HCT116 (cell line): ENCODE data around the gene METTL1. TPM values are rescaled to one million over a fixed set of nuclear protein-coding genes. Genes with fewer than 3 reads are reported as not detected.

Source experiments
- ATAC-seq: fragments of 200-7000 bp; cut with Tn5 transposase; 2 replicates; pipeline ENCODE4 v1.9.1; 2020; ENCODE audit warnings: mild to moderate bottlenecking, moderate library complexity
- BruUV-seq: library from RNA; stranded (reverse); fragments of 400-500 nt; replicated peaks from 2 replicates; lab custom pipeline; 2021; lab: Mats Ljungman, UMichigan
- CTCF ChIA-PET: fragments of 300-600 bp; sonication (Branson Sonifier 250); formaldehyde crosslinking; loops from one replicate; lab custom pipeline; 2021; ENCODE audit warnings: antibody characterized with exemption; lab: Charles Lee
- POLR2A ChIA-PET: fragments of 300-600, 350-600 bp; sonication (Branson Sonifier 250); formaldehyde crosslinking; loops from one replicate; lab custom pipeline; 2021; ENCODE audit warnings: antibody characterized with exemption; lab: Charles Lee
- RAD21 ChIA-PET, 2 experiments: fragments of 300-600 bp; sonication (Branson Sonifier 250); formaldehyde crosslinking; loops; one replicate each; lab custom pipeline; 2023; ENCODE audit warnings: low total read pairs in 2 of 2; ENCODE audit not compliant: uncharacterized antibody in 2 of 2, unreplicated experiment in 2 of 2, low non-redundant PET in 1 of 2; lab: Charles Lee
- DNase-seq: peaks from one replicate; pipeline ENCODE4 v3.0.0-alpha.2; 2010; ENCODE audit warnings: low read depth, low spot score
- H2AFZ ChIP-seq: fragments of 200-600 bp; shearing (Covaris generic), sonication (generic); 2 replicates; pipeline ENCODE4 v1.6.1; 2017; ENCODE audit warnings: low read depth, mixed run types, mixed read lengths, antibody characterized with exemption, low read length; ENCODE audit not compliant: poor library complexity, severe bottlenecking
- H3K27ac ChIP-seq: 2 replicates; pipeline ENCODE4 v1.5.1; 2012; ENCODE audit warnings: low read depth, low read length
- H3K27me3 ChIP-seq: fragments of 200-600 bp; sonication (generic); 2 replicates; pipeline ENCODE4 v1.6.1; 2016; ENCODE audit warnings: mixed run types, low read length, mixed read lengths; ENCODE audit not compliant: insufficient read depth
- H3K36me3 ChIP-seq, 2 experiments: fragments of 200-500 bp in 1 of 2; fragments of 200-600 bp in 1 of 2; sonication (Bioruptor generic) in 1 of 2; sonication (generic) in 1 of 2; 2 replicates each; pipeline versions ENCODE4 v1.5.1 to v1.6.1; 2014 to 2016; ENCODE audit warnings: low read length in 2 of 2, inconsistent platforms in 1 of 2, mixed read lengths in 1 of 2, mixed run types in 1 of 2; ENCODE audit not compliant: insufficient read depth in 2 of 2, control insufficient read depth in 1 of 2
- H3K4me1 ChIP-seq, 2 experiments: fragments of 200-600 bp in 1 of 2; sonication (generic) in 1 of 2; 2 replicates each; pipeline versions ENCODE4 v1.5.1 to v1.6.1; 2012 to 2017; ENCODE audit warnings: low read length in 2 of 2, inconsistent platforms in 1 of 2, mild to moderate bottlenecking in 1 of 2, mixed read lengths in 1 of 2, mixed run types in 1 of 2, moderate library complexity in 1 of 2; ENCODE audit not compliant: insufficient read depth in 2 of 2, control insufficient read depth in 1 of 2
- H3K4me2 ChIP-seq: fragments of 200-600 bp; sonication (generic); 2 replicates; pipeline ENCODE4 v1.6.1; 2017; ENCODE audit warnings: mixed run types, low read length, mixed read lengths
- H3K4me3 ChIP-seq, 2 experiments: fragments of 200-600 bp in 1 of 2; sonication (generic) in 1 of 2; replicated peaks in 1 of 2; 2 replicates each; pipeline ENCODE4 v1.5.1; 2011 to 2016; ENCODE audit warnings: low read length in 2 of 2, control low read depth in 1 of 2, low read depth in 1 of 2, mild to moderate bottlenecking in 1 of 2, mixed read lengths in 1 of 2, mixed run types in 1 of 2
- H3K79me2 ChIP-seq: fragments of 200-600 bp; sonication (generic); 2 replicates; pipeline ENCODE4 v1.6.1; 2017; ENCODE audit warnings: mild to moderate bottlenecking, mixed run types, low read length, moderate library complexity, mixed read lengths; ENCODE audit not compliant: insufficient read depth
- H3K9ac ChIP-seq: fragments of 200-600 bp; sonication (generic); 2 replicates; pipeline ENCODE4 v1.6.1; 2016; ENCODE audit warnings: low read length, mixed read lengths
- H3K9me2 ChIP-seq: fragments of 200-600 bp; sonication (generic), shearing (Covaris generic); 2 replicates; pipeline ENCODE4 v1.6.1; 2017; ENCODE audit warnings: mixed run types, mild to moderate bottlenecking, moderate library complexity; ENCODE audit not compliant: insufficient read depth
- H3K9me3 ChIP-seq, 2 experiments: fragments of 200-500 bp in 1 of 2; fragments of 200-600 bp in 1 of 2; sonication (Bioruptor generic) in 1 of 2; sonication (generic) in 1 of 2; 2 replicates each; pipeline ENCODE4 v1.6.1; 2014 to 2017; ENCODE audit warnings: low read length in 2 of 2, mixed read lengths in 2 of 2, inconsistent platforms in 1 of 2, low read depth in 1 of 2, mild to moderate bottlenecking in 1 of 2, mixed run types in 1 of 2, moderate library complexity in 1 of 2; ENCODE audit not compliant: control insufficient read depth in 1 of 2, insufficient read depth in 1 of 2
- H4K20me1 ChIP-seq: fragments of 200-600 bp; sonication (generic), shearing (Covaris generic); 2 replicates; pipeline ENCODE4 v1.6.1; 2017; ENCODE audit warnings: mixed run types, mild to moderate bottlenecking, moderate library complexity; ENCODE audit not compliant: insufficient read depth
- CEBPB ChIP-seq: IDR thresholded peaks from 2 replicates; pipeline ENCODE4 v1.6.1; 2012; ENCODE audit warnings: low read depth
- EGR1 ChIP-seq: IDR thresholded peaks from 2 replicates; pipeline ENCODE4 v1.6.1; 2012; ENCODE audit warnings: low read depth
- EZH2phosphoT487 ChIP-seq: fragments of 200-600 bp; IDR thresholded peaks from 2 replicates; pipeline ENCODE4 v1.6.1; 2018; ENCODE audit warnings: antibody characterized with exemption, borderline replicate concordance
- POLR2AphosphoS5 ChIP-seq: IDR thresholded peaks from 2 replicates; pipeline ENCODE4 v1.6.1; 2011; ENCODE audit warnings: mild to moderate bottlenecking, low read depth, low read length, moderate library complexity
- TCF7L2 ChIP-seq: IDR thresholded peaks from 2 replicates; pipeline ENCODE4 v1.7.0; 2011; ENCODE audit warnings: borderline replicate concordance, inconsistent platforms; ENCODE audit not compliant: insufficient read depth, insufficient read length; ENCODE audit errors: extremely low read depth
- ZFX ChIP-seq: fragments of 450-650 bp; IDR thresholded peaks from 2 replicates; pipeline ENCODE4 v1.6.1; 2017
- ZNF274 ChIP-seq: fragments of 200-500 bp; sonication (Bioruptor generic); IDR thresholded peaks from 2 replicates; pipeline ENCODE4 v1.6.1; 2014; ENCODE audit warnings: mild to moderate bottlenecking, low read depth, low read length, inconsistent platforms
- intact Hi-C: fragments of 100-400 bp; cut with micrococcal nuclease; formaldehyde crosslinking; loops from 2 replicates; pipeline ENCODE4 v1.10.0; 2022
- total RNA-seq: library from RNA; stranded (reverse); gene quantifications from one replicate; pipeline ENCODE4 v1.2.1, GENCODE V29; 2021; ENCODE audit not compliant: unreplicated experiment
- TF ChIP-seq, protein P1 (sequence below), 3 experiments: fragments of 200-600 bp in 1 of 3; sonication (generic) in 1 of 3; IDR thresholded peaks in 2 of 3; conservative IDR thresholded peaks in 1 of 3; 2 replicates each; pipeline ENCODE4 v1.5.1; 2012 to 2017; ENCODE audit warnings: low read depth in 2 of 3, low read length in 2 of 3, antibody characterized with exemption in 1 of 3, borderline replicate concordance in 1 of 3, control low read depth in 1 of 3, mild to moderate bottlenecking in 1 of 3, mixed read lengths in 1 of 3, mixed run types in 1 of 3, moderate library complexity in 1 of 3; ENCODE audit not compliant: insufficient read depth in 1 of 3

METTL1 gene
- total RNA-seq, 1 experiment from 2014 or later = 56.6 TPM

DNA sequence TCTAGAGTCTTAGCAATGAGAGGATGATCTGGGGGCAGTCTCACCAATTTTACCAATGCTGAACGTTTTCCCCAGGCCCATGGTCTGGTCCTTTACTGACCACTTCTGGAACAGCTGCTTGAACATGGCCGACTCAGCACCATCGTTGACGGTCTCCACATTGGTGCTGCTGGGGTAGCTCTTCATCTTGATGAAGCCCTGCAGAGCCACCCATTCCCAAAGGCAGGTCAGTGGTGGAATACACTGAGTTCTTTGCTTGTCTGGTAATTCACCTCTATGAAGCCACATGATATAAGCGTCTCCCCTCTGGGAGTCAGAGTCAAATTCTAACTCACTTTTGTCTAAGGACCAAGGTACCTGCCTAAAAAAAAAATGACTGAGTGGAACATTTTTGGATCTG lies 36.4 kb upstream of the METTL1 start:
- RAD21 ChIA-PET = no interaction called here
- no peak for TF ChIP-seq ZFX
- no peak for TF ChIP-seq POLR2AphosphoS5
- TF ChIP-seq CEBPB = no peak
- no peak for TF ChIP-seq TCF7L2
- TF ChIP-seq, all 23 proteins: peak for 0
- ATAC-seq (no peak), DNase-seq (no peak)
- Histone ChIP-seq H3K4me2 (no peak overlapping the region), H3K4me3 (no peak overlapping the region), H2AFZ (no peak overlapping the region), H3K36me3 (no peaks in the 10 kb centered on the region), H3K4me1 (peaks cover 0 to 16% of the 10 kb centered on the region in 2 experiments; a peak in 2 of 4 replicates), H4K20me1 (no peaks in the 10 kb centered on the region), H3K79me2 (no peaks in the 10 kb centered on the region), H3K9ac (no peak overlapping the region), H3K9me3 (no peaks in the 10 kb centered on the region), H3K27ac (no peak overlapping the region), H3K27me3 (no peaks in the 10 kb centered on the region), H3K9me2 (no peaks in the 10 kb centered on the region)
- no TSS peak for BruUV-seq
- ChIA-PET CTCF (no interaction called here), POLR2A (no interaction called here)
- intact Hi-C loops = no loop called here

DNA sequence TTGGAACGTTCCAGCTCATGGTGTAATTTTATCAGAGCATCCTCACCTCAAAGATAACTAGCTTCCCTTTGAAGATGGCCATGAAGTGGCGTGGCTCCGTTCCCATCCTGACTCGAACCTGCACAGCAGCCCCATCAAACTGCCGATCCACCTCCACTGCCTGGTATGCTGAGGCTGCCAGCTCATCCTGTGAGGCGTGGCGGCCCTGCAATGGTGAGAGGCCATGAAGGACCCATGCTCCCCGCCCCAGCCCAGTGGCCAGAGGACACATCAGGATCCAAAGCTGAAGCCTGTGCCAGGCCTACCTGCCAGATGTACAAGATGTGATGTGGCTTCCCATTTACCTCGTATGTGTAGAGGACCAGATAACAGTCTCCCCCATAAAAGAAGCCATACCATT lies 35.4 kb upstream of the METTL1 start:
- Histone ChIP-seq H3K9me2 (no peaks in the 10 kb centered on the region), H3K4me1 (peaks cover 0 to 16% of the 10 kb centered on the region in 2 experiments; a peak in 2 of 4 replicates), H2AFZ (no peak overlapping the region)
- no peak for DNase-seq
- ATAC-seq = no peak
- POLR2A ChIA-PET = no interaction called here
- TF ChIP-seq EGR1 (no peak), ZNF274 (no peak), EZH2phosphoT487 (no peak)
- TF ChIP-seq, protein P1, sequence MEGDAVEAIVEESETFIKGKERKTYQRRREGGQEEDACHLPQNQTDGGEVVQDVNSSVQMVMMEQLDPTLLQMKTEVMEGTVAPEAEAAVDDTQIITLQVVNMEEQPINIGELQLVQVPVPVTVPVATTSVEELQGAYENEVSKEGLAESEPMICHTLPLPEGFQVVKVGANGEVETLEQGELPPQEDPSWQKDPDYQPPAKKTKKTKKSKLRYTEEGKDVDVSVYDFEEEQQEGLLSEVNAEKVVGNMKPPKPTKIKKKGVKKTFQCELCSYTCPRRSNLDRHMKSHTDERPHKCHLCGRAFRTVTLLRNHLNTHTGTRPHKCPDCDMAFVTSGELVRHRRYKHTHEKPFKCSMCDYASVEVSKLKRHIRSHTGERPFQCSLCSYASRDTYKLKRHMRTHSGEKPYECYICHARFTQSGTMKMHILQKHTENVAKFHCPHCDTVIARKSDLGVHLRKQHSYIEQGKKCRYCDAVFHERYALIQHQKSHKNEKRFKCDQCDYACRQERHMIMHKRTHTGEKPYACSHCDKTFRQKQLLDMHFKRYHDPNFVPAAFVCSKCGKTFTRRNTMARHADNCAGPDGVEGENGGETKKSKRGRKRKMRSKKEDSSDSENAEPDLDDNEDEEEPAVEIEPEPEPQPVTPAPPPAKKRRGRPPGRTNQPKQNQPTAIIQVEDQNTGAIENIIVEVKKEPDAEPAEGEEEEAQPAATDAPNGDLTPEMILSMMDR (IDR thresholded peaks at IDR 0.05 in 2 of 3, conservative IDR thresholded peaks at IDR 0.05 in 1 of 3; ENCODE audit: borderline replicate concordance in 1 of 3, insufficient read depth in 1 of 3, low read depth in 2 of 3, low read length in 2 of 3) = no peak
- TF ChIP-seq, all 23 proteins: peak for 0
- Histone ChIP-seq H4K20me1 (no peaks in the 10 kb centered on the region), H3K4me3 (no peak overlapping the region), H3K4me2 (no peak overlapping the region), H3K9ac (no peak overlapping the region), H3K27ac (no peak overlapping the region), H3K9me3 (no peaks in the 10 kb centered on the region), H3K36me3 (no peaks in the 10 kb centered on the region), H3K27me3 (no peaks in the 10 kb centered on the region), H3K79me2 (no peaks in the 10 kb centered on the region)
- intact Hi-C loops = no loop called here
- ChIA-PET CTCF (no interaction called here), RAD21 (no interaction called here)
- no TSS peak for BruUV-seq
